ENCODE results near the gene CHRDL1.
"Not testable (repeated sequence)": the region's sequence is repeated elsewhere in the genome, so short reads cannot be mapped to it uniquely, and the experiment has no call there.

The CHRDL1 gene

GRCh38 chrX:110795645-110796406, at the start of gene CHRDL1:
Gene CHRDL1, minus strand, starts transcription at chrX:110795817. Its CDS starts 3,636 bp downstream, at chrX:110792181.
- TF ChIP-seq CTCF (conservative IDR thresholded peaks at IDR 0.05): no peak
- no peak within 1 kb of the TSS for H3K27ac ChIP-seq

- TF ChIP-seq CTCF (conservative IDR thresholded peaks at IDR 0.05): no peak
These were observed 41.4 kb upstream of the CHRDL1 start for GRCh38 chrX:110836982-110837381.

GRCh38 chrX:110836451-110836850, 40.8 kb upstream of the CHRDL1 start:
- TF ChIP-seq CTCF (conservative IDR thresholded peaks at IDR 0.05): no peak
- H3K27ac ChIP-seq: no peak overlapping the region

More at GRCh38 chrX:110836982-110837381, 41.4 kb upstream of the CHRDL1 start:
- H3K27ac ChIP-seq: no peak overlapping the region

- TF ChIP-seq CTCF (conservative IDR thresholded peaks at IDR 0.05): no peak
- no peak overlapping the region for H3K27ac ChIP-seq
These were observed 40.4 kb upstream of the CHRDL1 start for GRCh38 chrX:110836001-110836400.

GRCh38 chrX:110825972-110826371, 30.4 kb upstream of the CHRDL1 start:
- no peak overlapping the region for H3K27ac ChIP-seq
- no peak for TF ChIP-seq CTCF (conservative IDR thresholded peaks at IDR 0.05)

GRCh38 chrX:110816543-110816942, 20.9 kb upstream of the CHRDL1 start:
- not testable (repeated sequence) for H3K27ac ChIP-seq

GRCh38 chrX:110806145-110806544, 10.5 kb upstream of the CHRDL1 start:
- TF ChIP-seq CTCF (conservative IDR thresholded peaks at IDR 0.05): no peak
- H3K27ac ChIP-seq: no peak overlapping the region

GRCh38 chrX:110805303-110805702, 9.7 kb upstream of the CHRDL1 start:
- no peak for TF ChIP-seq CTCF (conservative IDR thresholded peaks at IDR 0.05)

More at GRCh38 chrX:110805303-110805702, 9.7 kb upstream of the CHRDL1 start:
- no peak overlapping the region for H3K27ac ChIP-seq

Data from VCaP (cell line).